Right atrium auricular region (tissue), 2 donors: ENCODE data around the gene STAT1. TPM values are rescaled to one million over a fixed set of nuclear protein-coding genes. Genes with fewer than 3 reads are reported as not detected.

Source experiments
- DNase-seq: peaks from one replicate; pipeline ENCODE4 v3.0.0-alpha.2; 2019; ENCODE audit warnings: low spot score
- H3K27ac ChIP-seq, 2 donors: fragments of 200-600 bp; sonication (generic); 1 replicate in 1 of 2; 2 replicates in 1 of 2; pipeline ENCODE4 v1.5.1; 2016 to 2019
- H3K27me3 ChIP-seq, 2 donors: fragments of 200-600 bp; sonication (generic); one replicate each; pipeline versions ENCODE4 v1.5.1 to v1.6.0; 2017 to 2019
- H3K36me3 ChIP-seq: fragments of 200-600 bp; sonication (generic); one replicate; pipeline ENCODE4 v1.5.1; 2016
- H3K4me1 ChIP-seq, 2 donors: fragments of 200-600 bp; sonication (generic); one replicate each; pipeline versions ENCODE4 v1.5.1 to v1.6.0; 2017 to 2019
- H3K4me3 ChIP-seq, 2 donors: fragments of 200-600 bp; sonication (generic); 1 replicate in 1 of 2; 2 replicates in 1 of 2; pipeline ENCODE4 v1.5.1; 2017 to 2019; ENCODE audit warnings: mild to moderate bottlenecking in 1 of 2, moderate library complexity in 1 of 2
- H3K9me3 ChIP-seq, 2 donors: fragments of 200-600 bp; sonication (generic); one replicate each; pipeline ENCODE4 v1.5.1; 2019
- CTCF ChIP-seq, 2 donors: fragments of 200-600 bp; sonication (generic); IDR thresholded peaks; one replicate each; pipeline ENCODE4 v1.5.1; 2019; ENCODE audit warnings: antibody characterized with exemption in 2 of 2
- total RNA-seq, 2 donors: library from RNA; depleted of rRNA; stranded (reverse); fragments of >200 nt; gene quantifications; one replicate each; pipeline ENCODE4 v1.1.0, GENCODE V29; 2016

Gene STAT1
- total RNA-seq, 2 donors from 2014 or later: 34.8 to 36.6 TPM

DNA sequence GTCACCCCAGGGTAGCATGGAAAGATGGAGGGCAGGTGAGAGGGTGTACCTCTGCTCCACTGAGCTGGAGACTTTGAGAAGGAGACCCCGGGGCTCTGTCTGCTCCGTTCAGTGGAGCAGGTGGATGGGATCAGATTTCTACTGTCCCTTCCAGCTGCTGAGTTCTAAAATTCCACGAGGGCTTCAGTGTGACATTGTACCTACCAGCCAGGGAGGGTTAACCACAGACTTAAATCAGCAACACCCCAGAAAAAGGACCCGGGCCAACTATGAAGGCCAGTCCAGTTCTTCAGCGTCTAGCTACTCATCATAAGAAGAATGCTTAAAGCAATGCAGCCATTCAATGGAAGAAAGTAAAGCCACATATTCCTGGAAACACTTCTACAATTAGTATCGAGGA lies 23.8 kb downstream of the STAT1 start:
- no peak overlapping the region for H3K4me3 ChIP-seq
- no peaks in the 10 kb centered on the region for H3K4me1 ChIP-seq
- TF ChIP-seq CTCF (IDR thresholded peaks at IDR 0.05): no peak
- DNase-seq: no peak
- H3K27me3 ChIP-seq: no peaks in the 10 kb centered on the region
- peaks cover 96% of the 10 kb centered on the region for H3K36me3 ChIP-seq
- no peaks in the 10 kb centered on the region for H3K9me3 ChIP-seq
- H3K27ac ChIP-seq: no peak overlapping the region

GRCh38 chr2:190988910-190989309 lies 25.1 kb downstream of the STAT1 start:
- Histone ChIP-seq H3K4me3 (no peak overlapping the region), H3K27me3 (no peaks in the 10 kb centered on the region), H3K9me3 (no peaks in the 10 kb centered on the region), H3K27ac (no peak overlapping the region), H3K36me3 (peaks cover 96% of the 10 kb centered on the region), H3K4me1 (no peaks in the 10 kb centered on the region)
- DNase-seq: no peak
- no peak for TF ChIP-seq CTCF (IDR thresholded peaks at IDR 0.05)

- Histone ChIP-seq H3K27ac (no peak overlapping the region), H3K36me3 (peaks cover 96% of the 10 kb centered on the region), H3K4me3 (no peak overlapping the region), H3K27me3 (no peaks in the 10 kb centered on the region), H3K4me1 (no peaks in the 10 kb centered on the region), H3K9me3 (no peaks in the 10 kb centered on the region)
- no peak for DNase-seq
- no peak for TF ChIP-seq CTCF (IDR thresholded peaks at IDR 0.05)
Observed at GRCh38 chr2:190987938-190988337, 26.0 kb downstream of the STAT1 start.

- Histone ChIP-seq H3K9me3 (no peaks in the 10 kb centered on the region), H3K36me3 (peaks cover 97% of the 10 kb centered on the region), H3K27ac (no peak overlapping the region), H3K27me3 (no peaks in the 10 kb centered on the region), H3K4me3 (no peak overlapping the region), H3K4me1 (no peaks in the 10 kb centered on the region)
- TF ChIP-seq CTCF (IDR thresholded peaks at IDR 0.05): no peak
- no peak for DNase-seq
Observed at GRCh38 chr2:190987116-190987515, 26.9 kb downstream of the STAT1 start.

DNA sequence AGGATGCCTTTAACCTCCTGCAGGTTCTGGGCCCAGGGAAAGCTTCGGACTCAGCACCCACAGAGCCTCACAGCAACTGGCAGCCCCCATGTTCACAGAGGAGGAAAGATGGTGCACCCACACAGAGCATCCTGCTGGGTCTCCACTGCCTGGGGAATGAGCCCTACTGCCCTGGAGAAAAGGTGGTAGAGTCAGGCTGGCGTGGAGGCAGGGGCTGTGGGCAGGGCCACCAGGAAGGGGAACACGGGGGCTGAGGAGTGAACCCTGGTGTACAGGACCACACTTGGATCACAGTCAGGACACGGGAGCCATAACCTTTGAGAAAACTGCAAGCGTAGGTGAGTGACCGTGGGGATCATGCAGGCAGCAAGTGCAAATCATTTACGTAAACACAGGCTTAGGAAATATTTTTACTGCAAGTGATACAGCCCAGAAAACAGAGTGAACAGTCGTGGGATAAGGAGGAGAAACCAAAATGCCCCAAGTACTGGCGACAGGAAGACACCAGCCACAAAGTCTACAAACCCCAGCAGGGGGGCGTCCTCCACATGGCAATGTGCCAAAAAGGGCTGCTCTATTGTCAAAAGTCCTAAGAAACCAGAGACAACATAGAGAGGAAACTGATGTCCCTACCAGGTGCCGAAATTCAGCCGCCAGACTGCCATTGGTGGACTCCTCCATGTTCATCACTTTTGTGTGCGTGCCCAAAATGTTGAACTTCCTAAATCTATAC lies 27.6 kb downstream of the STAT1 start:
- Histone ChIP-seq H3K27ac (no peak overlapping the region), H3K36me3 (peaks cover 98% of the 10 kb centered on the region), H3K4me3 (no peak overlapping the region), H3K4me1 (no peaks in the 10 kb centered on the region), H3K27me3 (no peaks in the 10 kb centered on the region), H3K9me3 (no peaks in the 10 kb centered on the region)
- no peak for DNase-seq
- no peak for TF ChIP-seq CTCF (IDR thresholded peaks at IDR 0.05)

- Histone ChIP-seq H3K27ac (no peak overlapping the region), H3K4me1 (peaks cover 0 to 16% of the 10 kb centered on the region in 2 donors), H3K27me3 (no peaks in the 10 kb centered on the region), H3K36me3 (peaks cover 85% of the 10 kb centered on the region), H3K9me3 (no peaks in the 10 kb centered on the region), H3K4me3 (no peak overlapping the region)
- no peak for TF ChIP-seq CTCF (IDR thresholded peaks at IDR 0.05)
- DNase-seq: no peak
Observed at GRCh38 chr2:190984595-190984994, 29.4 kb downstream of the STAT1 start.
